SHP77 (cell line): Measurements from ENCODE around the gene FCHO2.
"Not testable (repeated sequence)": the region's sequence is repeated elsewhere in the genome, so short reads cannot be mapped to it uniquely, and the experiment has no call there.

Source experiments
- DNase-seq, 2 experiments: peaks; one replicate each; lab custom pipeline; 2025; lab: John Stamatoyannopoulos, UW

The FCHO2 gene, protein sequence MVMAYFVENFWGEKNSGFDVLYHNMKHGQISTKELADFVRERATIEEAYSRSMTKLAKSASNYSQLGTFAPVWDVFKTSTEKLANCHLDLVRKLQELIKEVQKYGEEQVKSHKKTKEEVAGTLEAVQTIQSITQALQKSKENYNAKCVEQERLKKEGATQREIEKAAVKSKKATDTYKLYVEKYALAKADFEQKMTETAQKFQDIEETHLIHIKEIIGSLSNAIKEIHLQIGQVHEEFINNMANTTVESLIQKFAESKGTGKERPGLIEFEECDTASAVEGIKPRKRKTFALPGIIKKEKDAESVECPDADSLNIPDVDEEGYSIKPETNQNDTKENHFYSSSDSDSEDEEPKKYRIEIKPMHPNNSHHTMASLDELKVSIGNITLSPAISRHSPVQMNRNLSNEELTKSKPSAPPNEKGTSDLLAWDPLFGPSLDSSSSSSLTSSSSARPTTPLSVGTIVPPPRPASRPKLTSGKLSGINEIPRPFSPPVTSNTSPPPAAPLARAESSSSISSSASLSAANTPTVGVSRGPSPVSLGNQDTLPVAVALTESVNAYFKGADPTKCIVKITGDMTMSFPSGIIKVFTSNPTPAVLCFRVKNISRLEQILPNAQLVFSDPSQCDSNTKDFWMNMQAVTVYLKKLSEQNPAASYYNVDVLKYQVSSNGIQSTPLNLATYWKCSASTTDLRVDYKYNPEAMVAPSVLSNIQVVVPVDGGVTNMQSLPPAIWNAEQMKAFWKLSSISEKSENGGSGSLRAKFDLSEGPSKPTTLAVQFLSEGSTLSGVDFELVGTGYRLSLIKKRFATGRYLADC

GRCh38 chr5:72955768-72956323, at the start of gene FCHO2:
TSS of gene FCHO2 (plus strand) at chr5:72956041. CDS start at chr5:72956097, 56 bp downstream.
- peak; percentile 91 to 95 for DNase-seq

DNA sequence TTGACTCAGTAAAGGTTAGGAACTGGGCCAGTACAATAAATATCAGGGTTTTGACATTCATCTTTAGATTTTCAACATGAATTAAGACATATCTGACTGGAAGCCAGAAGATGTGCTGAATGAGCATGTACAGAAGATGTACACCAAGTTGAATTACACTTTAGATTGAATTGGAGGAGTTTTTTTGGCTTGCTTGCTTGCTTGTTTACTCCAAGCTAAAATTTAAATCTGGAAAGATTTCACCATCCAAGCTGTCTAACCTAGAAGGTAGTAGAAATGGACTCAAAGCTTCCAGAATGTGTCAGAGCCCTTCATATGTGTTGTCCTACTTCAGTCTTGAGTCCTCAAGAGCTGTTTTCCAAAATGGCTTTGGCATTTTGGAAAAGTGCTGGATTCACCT, 49.0 kb upstream of the FCHO2 start:
- no peak for DNase-seq

GRCh38 chr5:72908664-72909063, 47.2 kb upstream of the FCHO2 start:
- no peak for DNase-seq

- no peak for DNase-seq
These were observed 38.5 kb upstream of the FCHO2 start for GRCh38 chr5:72917371-72917776.

GRCh38 chr5:72920690-72921502, 34.9 kb upstream of the FCHO2 start:
- peak in 1 of 2 experiments; percentile 3 for DNase-seq

DNA sequence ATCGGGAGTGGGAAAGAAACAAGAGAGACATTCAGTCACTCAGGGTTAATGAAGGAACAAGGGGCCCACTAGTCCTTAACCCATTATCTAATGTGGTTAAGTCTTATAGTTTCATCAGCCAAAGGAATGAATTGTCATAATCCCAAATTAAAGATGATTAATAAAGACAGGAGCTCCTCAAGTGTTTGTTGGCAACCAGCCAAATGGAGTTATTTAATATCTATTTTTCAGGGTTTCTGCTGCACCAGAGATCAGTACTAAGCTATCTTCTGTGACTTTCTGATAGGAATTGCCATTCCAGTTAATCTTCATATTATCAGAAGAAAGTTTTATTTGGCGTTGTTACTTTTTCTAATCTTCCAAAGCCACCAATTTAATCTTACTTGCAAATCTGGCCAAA, 34.0 kb upstream of the FCHO2 start:
- DNase-seq = no peak

- no peak for DNase-seq
These were observed 33.4 kb upstream of the FCHO2 start for GRCh38 chr5:72922422-72922821.

DNA sequence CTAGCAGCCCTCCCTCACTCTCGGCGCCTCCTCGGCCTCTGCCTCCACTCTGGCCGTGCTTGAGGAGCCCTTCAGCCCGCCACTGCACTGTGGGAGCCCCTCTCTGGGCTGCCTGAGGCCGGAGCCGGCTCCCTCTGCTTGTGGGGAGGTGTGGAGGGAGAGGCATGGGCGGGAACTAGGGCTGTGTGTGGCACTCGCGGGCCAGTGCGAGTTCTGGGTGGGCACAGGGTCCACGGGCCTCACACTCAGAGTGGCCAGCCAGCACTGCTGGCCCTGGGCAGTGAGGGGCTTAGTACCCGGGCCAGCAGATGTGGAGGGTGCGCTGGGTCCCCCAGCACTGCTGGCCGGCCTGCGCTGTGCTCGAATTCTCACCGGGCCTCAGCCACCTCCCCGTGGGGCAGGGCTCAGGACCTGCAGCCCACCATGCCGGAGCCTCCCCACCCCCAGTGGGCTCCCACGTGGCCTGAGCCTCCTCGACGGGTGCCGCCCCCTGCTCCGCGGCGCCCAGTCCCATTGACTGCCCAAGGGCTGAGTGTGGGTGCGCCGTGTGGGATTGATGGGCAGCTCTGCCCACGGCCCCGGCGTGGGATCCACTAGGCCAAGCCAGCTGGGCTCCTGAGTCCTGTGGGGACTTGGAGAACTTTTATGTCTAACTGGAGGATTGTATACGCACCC, 30.4 kb upstream of the FCHO2 start:
- DNase-seq = no peak

DNA sequence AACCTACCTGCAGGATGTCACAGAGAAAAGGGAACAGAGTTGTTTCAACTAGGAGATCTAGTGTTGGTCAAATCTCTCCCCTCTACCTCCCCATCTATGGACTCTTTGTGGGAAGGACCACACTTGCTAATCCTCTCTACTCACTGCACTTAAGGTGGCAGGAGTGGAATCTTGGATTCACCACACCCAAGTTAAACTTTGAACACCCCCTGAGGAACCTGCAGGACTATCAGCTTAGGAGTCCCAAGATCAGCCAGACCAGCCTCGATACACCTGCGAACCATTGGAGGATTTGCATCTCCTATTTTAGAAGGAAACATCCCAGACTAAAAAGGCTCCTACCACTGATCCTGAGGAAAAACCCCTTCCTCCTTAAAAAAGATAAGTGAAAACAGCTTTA, 23.2 kb upstream of the FCHO2 start:
- DNase-seq = not testable (repeated sequence)

DNA sequence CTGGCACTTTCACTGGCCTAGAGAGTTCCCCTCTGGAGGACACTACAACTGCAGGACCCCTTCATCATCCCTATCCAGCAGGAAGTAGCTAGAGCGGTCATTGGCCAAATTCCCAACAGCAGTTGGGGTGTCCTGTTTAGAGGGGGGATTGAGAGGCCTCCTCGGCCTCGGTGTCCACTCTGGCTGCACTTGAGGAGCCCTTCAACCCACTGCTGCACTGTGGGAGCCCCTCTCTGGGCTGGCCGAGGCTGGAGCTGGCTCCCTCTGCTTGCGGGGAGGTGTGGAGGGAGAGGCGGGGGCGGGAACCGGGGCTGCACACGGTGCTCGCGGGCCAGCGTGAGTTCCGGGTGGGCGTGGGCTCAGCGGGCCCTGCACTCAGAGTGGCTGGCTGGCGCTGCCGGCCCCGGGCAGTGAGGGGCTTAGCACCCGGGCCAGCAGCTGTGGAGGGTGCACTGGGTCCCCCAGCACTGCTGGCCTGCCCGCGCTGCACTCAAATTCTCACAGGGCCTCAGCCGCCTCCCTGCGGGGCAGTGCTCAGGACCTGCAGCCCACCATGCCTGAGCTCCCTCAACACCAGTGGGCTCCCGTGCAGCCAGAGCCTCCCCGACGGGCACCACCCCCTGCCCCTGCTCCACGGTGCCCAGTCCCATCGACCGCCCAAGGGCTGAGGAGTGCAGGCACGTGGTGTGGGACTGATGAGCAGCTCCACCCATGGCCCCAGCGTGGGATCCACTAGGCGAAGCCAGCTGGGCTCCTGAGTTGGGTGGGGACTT, 20.7 kb upstream of the FCHO2 start:
- DNase-seq = not testable (repeated sequence)

GRCh38 chr5:72936893-72937292, 18.9 kb upstream of the FCHO2 start:
- DNase-seq = no peak

DNA sequence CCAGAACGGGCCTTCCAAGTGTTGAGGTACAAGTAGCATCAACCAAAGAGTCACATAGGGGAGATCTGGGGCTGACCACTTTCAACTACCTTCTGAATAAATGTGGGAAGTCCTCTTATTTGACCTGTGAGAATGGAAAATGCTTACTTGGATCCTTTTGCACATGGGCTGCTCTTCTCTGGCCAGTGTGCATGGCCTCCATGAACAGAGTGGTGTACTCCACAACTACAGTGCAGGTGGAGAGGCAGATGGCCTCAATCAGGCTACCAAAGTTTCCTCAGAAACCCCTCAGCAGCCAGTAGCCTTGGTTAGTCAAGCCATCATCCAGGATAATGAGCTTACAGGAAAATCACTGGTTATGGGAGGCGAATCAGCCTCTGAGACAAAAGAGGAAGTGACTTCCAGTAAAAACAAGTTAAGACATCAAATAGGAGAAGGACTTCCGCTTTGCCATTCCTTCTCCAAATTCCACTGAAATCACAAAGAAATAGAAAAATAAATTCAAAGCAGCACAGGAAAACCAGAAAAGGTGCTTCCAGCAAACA, 18.3 kb upstream of the FCHO2 start:
- no peak for DNase-seq

- DNase-seq = no peak
These were observed 17.6 kb upstream of the FCHO2 start for GRCh38 chr5:72938206-72938605.

DNA sequence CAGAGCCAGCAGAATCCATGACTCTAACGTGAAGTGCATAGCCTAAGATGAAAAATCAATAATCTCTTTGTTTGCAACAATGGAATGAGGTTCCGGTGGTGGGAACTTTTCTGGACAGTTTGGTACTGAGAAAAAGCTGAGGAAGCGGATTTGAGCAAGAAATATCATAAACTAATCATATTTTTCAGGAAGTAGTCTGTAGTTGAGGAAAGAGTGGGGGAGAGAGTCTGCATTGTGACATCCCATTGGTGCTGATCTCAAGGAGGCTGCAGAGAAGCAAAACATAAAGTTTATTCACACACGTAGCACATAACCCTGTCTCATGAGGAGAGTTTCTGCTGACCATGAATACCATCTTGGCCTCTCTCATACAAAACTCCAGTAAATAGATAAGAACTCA, 15.8 kb upstream of the FCHO2 start:
- DNase-seq = no peak

DNA sequence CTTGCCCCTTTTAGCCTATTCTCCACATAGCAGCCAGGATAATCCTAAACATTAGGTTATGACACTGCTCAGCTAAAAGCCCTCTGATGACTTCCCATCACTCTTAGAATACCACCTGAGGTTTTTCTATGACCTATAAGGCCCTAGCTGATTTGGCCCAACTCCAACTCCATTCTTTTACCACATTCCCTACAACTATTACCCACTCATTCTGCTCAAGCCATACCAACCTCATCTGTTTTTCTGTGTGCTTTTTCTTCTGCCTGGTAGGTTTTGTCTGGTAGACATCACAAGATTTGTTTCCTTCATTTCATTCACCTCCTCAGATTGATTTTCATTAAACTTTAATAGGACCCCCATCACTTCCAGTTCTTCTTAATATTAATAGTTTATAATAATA, 12.5 kb upstream of the FCHO2 start:
- DNase-seq = no peak

GRCh38 chr5:72947498-72947897, 8.3 kb upstream of the FCHO2 start:
- no peak for DNase-seq

- DNase-seq = no peak
These were observed 6.4 kb upstream of the FCHO2 start for GRCh38 chr5:72949481-72949880.

- no peak for DNase-seq
These were observed 4.0 kb upstream of the FCHO2 start for GRCh38 chr5:72951671-72952468.

- DNase-seq = no peak
These were observed 1.5 kb upstream of the FCHO2 start for GRCh38 chr5:72954389-72954788.
